Measurements from ENCODE around the gene SDK1. TPM values are rescaled to one million over a fixed set of nuclear protein-coding genes. Genes with fewer than 3 reads are reported as not detected.
"Not testable (repeated sequence)": the region's sequence is repeated elsewhere in the genome, so short reads cannot be mapped to it uniquely, and the experiment has no call there.

SDK1 gene
- total RNA-seq, 4 donors from 2014 or later = 1.2 to 1.8 (median 1.5) TPM

DNA sequence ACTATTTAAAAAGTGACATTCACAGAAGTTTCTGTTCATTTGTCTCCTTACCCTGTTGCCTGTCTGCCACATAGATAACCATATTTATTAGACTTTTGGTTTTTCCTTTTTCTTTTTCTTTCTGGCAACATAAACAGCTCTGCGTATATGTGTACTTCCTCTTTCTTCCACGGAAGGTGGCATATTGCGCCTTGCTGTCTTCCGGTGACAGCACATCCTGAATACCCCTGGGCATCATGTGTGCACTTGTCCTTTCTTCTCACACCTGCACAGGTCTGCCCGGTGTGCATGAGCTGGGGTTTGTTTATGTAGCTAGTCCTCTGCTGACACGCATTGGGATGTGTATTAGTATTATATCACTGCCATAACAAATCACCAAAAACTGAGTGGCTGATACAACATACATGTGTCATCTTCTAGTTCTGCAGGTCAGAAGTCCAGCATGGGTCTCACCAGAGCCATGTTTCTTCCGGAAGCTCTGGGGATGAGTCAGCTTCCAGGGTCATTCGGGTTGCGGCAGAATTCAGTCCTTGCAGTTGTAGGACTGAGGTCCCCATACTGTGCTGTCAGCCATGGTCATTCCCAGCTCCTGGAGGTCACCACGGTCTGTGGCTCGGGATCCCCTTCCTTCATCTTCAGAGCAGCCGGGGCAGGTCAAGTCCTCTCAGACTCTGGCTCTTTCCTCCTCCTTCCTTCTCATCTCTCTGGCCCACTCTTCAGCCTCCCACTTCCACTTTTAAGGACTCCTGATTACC lies 785.1 kb downstream of the SDK1 start:
- Histone ChIP-seq H3K27me3 (no peaks in the 10 kb centered on the region), H3K4me1 (no peaks in the 10 kb centered on the region), H3K4me3 (no peak overlapping the region), H3K36me3 (no peaks in the 10 kb centered on the region), H3K9me3 (no peaks in the 10 kb centered on the region), H3K27ac (no peak overlapping the region)
- TF ChIP-seq, protein P1, sequence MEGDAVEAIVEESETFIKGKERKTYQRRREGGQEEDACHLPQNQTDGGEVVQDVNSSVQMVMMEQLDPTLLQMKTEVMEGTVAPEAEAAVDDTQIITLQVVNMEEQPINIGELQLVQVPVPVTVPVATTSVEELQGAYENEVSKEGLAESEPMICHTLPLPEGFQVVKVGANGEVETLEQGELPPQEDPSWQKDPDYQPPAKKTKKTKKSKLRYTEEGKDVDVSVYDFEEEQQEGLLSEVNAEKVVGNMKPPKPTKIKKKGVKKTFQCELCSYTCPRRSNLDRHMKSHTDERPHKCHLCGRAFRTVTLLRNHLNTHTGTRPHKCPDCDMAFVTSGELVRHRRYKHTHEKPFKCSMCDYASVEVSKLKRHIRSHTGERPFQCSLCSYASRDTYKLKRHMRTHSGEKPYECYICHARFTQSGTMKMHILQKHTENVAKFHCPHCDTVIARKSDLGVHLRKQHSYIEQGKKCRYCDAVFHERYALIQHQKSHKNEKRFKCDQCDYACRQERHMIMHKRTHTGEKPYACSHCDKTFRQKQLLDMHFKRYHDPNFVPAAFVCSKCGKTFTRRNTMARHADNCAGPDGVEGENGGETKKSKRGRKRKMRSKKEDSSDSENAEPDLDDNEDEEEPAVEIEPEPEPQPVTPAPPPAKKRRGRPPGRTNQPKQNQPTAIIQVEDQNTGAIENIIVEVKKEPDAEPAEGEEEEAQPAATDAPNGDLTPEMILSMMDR (IDR thresholded peaks at IDR 0.05 in 4 of 5, conservative IDR thresholded peaks at IDR 0.05 in 1 of 5) = no peak
- TF ChIP-seq POLR2A (IDR thresholded peaks at IDR 0.05) = no peak
- intact Hi-C loops (cut with DNase I; ENCODE audit: low total_unique reads) = no loop called here
- DNase-seq (no peak), ATAC-seq (no peak)
- in situ Hi-C loops (cut with MboI; ENCODE audit: low sequenced_read_pairs in 4 of 4) = no loop called here

DNA sequence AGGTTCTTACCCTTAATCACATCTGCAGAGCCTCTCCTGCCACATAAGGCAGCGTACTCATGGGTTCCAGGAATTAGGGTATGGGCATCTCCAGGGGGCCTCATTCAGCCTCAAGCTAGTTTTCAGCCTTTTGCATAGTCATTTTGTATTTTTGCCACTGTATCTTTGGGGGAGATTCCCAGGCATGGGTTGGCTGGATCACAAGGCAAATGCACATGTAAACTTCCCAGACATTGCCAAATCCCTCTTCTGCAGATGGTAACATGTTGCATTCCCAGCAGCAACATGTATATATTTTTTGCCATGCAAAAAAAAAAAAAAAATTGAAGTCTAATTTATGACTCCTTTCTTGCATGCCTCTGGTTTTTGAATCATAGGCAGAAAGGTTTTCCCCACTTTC lies 785.7 kb downstream of the SDK1 start:
- Histone ChIP-seq H3K27me3 (no peaks in the 10 kb centered on the region), H3K36me3 (no peaks in the 10 kb centered on the region), H3K4me3 (no peak overlapping the region), H3K27ac (no peak overlapping the region), H3K4me1 (no peaks in the 10 kb centered on the region), H3K9me3 (no peaks in the 10 kb centered on the region)
- TF ChIP-seq POLR2A (IDR thresholded peaks at IDR 0.05) = no peak
- TF ChIP-seq, protein P1 (IDR thresholded peaks at IDR 0.05 in 4 of 5, conservative IDR thresholded peaks at IDR 0.05 in 1 of 5) = no peak
- in situ Hi-C loops (cut with MboI; ENCODE audit: low sequenced_read_pairs in 4 of 4) = no loop called here
- DNase-seq (no peak), ATAC-seq (no peak)
- intact Hi-C loops (cut with DNase I; ENCODE audit: low total_unique reads) = no loop called here

DNA sequence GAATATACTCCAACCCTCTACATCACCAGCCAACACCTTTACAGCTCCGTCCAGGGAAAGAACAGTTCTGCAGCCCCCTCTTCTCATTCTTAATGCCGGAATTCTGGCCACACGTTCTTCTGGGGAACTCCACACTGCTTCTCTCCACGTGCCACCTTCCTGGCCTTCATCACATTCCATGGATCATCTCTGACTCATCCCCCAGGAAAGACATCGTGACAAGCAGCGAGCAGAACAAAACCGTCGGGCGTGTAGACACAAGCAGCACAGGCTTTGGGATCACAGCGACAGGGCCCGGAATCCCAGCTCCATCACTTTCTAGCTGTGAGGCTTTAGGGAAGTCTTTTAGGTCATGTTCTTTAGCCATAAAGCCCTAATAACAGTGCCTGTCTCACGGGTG lies 790.7 kb downstream of the SDK1 start:
- no peaks in the 10 kb centered on the region for H3K36me3 ChIP-seq
- H3K4me3 ChIP-seq = no peak overlapping the region
- no peak for TF ChIP-seq POLR2A (IDR thresholded peaks at IDR 0.05)
- TF ChIP-seq, protein P1 (IDR thresholded peaks at IDR 0.05 in 4 of 5, conservative IDR thresholded peaks at IDR 0.05 in 1 of 5) = no peak
- H3K27me3 ChIP-seq = no peaks in the 10 kb centered on the region
- in situ Hi-C loops (cut with MboI; ENCODE audit: low sequenced_read_pairs in 4 of 4) = no loop called here
- no peak for ATAC-seq
- intact Hi-C loops (cut with DNase I; ENCODE audit: low total_unique reads) = no loop called here
- no peak for DNase-seq
- H3K4me1 ChIP-seq = no peaks in the 10 kb centered on the region
- H3K27ac ChIP-seq = no peak overlapping the region
- no peaks in the 10 kb centered on the region for H3K9me3 ChIP-seq

- no peak for TF ChIP-seq POLR2A (IDR thresholded peaks at IDR 0.05)
- TF ChIP-seq, protein P1 (IDR thresholded peaks at IDR 0.05 in 4 of 5, conservative IDR thresholded peaks at IDR 0.05 in 1 of 5) = no peak
- Histone ChIP-seq H3K4me1 (no peaks in the 10 kb centered on the region), H3K9me3 (no peaks in the 10 kb centered on the region), H3K36me3 (no peaks in the 10 kb centered on the region), H3K27me3 (no peaks in the 10 kb centered on the region), H3K4me3 (no peak overlapping the region), H3K27ac (no peak overlapping the region)
- no peak for ATAC-seq
- in situ Hi-C loops (cut with MboI; ENCODE audit: low sequenced_read_pairs in 4 of 4) (no loop called here), intact Hi-C loops (cut with DNase I; ENCODE audit: low total_unique reads) (no loop called here)
- no peak for DNase-seq
Observed at GRCh38 chr7:4093035-4093434, 792.0 kb downstream of the SDK1 start.

DNA sequence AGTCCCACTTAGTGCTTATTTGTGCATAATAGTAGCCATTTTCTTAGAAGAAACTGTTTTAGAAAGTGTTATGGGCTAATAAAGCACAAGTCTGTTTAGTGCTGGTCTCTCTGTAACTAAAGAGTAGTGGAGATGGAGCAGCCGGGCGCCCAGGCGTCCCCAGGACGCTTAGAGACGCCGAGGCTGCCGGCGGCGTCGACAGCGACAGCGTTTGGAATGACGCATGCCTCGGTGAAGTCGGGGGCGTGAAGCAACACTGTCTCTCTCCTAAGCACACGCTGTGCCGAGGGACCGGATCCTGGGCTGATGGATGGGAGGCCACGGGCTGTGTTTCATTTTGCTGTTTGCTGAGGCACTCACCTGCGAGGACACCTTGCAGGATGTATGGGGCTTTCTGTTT lies 792.4 kb downstream of the SDK1 start:
- no peaks in the 10 kb centered on the region for H3K27me3 ChIP-seq
- H3K9me3 ChIP-seq = no peaks in the 10 kb centered on the region
- no peak for TF ChIP-seq POLR2A (IDR thresholded peaks at IDR 0.05)
- TF ChIP-seq, protein P1 (IDR thresholded peaks at IDR 0.05 in 4 of 5, conservative IDR thresholded peaks at IDR 0.05 in 1 of 5) = no peak
- in situ Hi-C loops (cut with MboI; ENCODE audit: low sequenced_read_pairs in 4 of 4) = no loop called here
- no peaks in the 10 kb centered on the region for H3K36me3 ChIP-seq
- DNase-seq (no peak), ATAC-seq (no peak)
- H3K4me3 ChIP-seq = no peak overlapping the region
- intact Hi-C loops (cut with DNase I; ENCODE audit: low total_unique reads) = no loop called here
- no peak overlapping the region for H3K27ac ChIP-seq
- H3K4me1 ChIP-seq = no peaks in the 10 kb centered on the region

- ATAC-seq; in situ Hi-C loops (cut with MboI; ENCODE audit: low sequenced_read_pairs in 4 of 4); H3K27ac ChIP-seq; H3K4me3 ChIP-seq; H3K36me3 ChIP-seq; H3K4me1 ChIP-seq; H3K27me3 ChIP-seq; H3K9me3 ChIP-seq; intact Hi-C loops (cut with DNase I; ENCODE audit: low total_unique reads); DNase-seq: not testable (repeated sequence)
Observed at GRCh38 chr7:4094158-4094557, 793.1 kb downstream of the SDK1 start.
